Endothelial cell of umbilical vein (primary cell): ENCODE results near the gene WDHD1. TPM values are rescaled to one million over a fixed set of nuclear protein-coding genes. Genes with fewer than 3 reads are reported as not detected.

Experiments used
- BruUV-seq: library from RNA; stranded (reverse); fragments of 400-500 nt; replicated peaks from 2 replicates; lab custom pipeline; 2021; lab: Mats Ljungman, UMichigan
- CTCF ChIA-PET: fragments of 300-600, 350-600 bp; sonication (Branson Sonifier 250); formaldehyde crosslinking; loops from one replicate; lab custom pipeline; 2021; ENCODE audit warnings: antibody characterized with exemption, inconsistent platforms; lab: Charles Lee
- POLR2A ChIA-PET: fragments of 300-600, 350-600 bp; sonication (Branson Sonifier 250); formaldehyde crosslinking; loops from one replicate; lab custom pipeline; 2021; ENCODE audit warnings: antibody characterized with exemption, inconsistent platforms; lab: Charles Lee
- DNase-seq: peaks from one replicate; pipeline ENCODE4 v3.0.0-alpha.2; 2011; ENCODE audit warnings: low read depth, low spot score
- FAIRE-seq: peaks from 2 replicates; lab custom pipeline; 2011; peaks lifted over from hg19 to GRCh38; lab: Jason Lieb, UNC
- H2AFZ ChIP-seq: 2 replicates; pipeline ENCODE4 v1.6.0; 2012; ENCODE audit warnings: low read depth, low read length, control low read depth, inconsistent platforms
- H3K27ac ChIP-seq: 2 replicates; pipeline ENCODE4 v1.5.1; 2011; ENCODE audit warnings: low read depth, mild to moderate bottlenecking, control low read depth, low read length, moderate library complexity; ENCODE audit not compliant: insufficient read depth
- H3K27me3 ChIP-seq, 2 experiments: 2 replicates each; pipeline versions ENCODE4 v1.6.0 to v1.6.1; 2011; ENCODE audit warnings: low read length in 2 of 2, mixed read lengths in 1 of 2; ENCODE audit not compliant: control insufficient read depth in 2 of 2, insufficient read depth in 2 of 2
- H3K36me3 ChIP-seq, 2 experiments: 2 replicates in 1 of 2; 3 replicates in 1 of 2; pipeline ENCODE4 v1.5.1; 2011; ENCODE audit warnings: low read length in 2 of 2, mild to moderate bottlenecking in 1 of 2, moderate library complexity in 1 of 2; ENCODE audit not compliant: control insufficient read depth in 2 of 2, insufficient read depth in 2 of 2; ENCODE audit errors: extremely low read depth in 1 of 2
- H3K4me1 ChIP-seq: 3 replicates; pipeline ENCODE4 v1.5.1; 2011; ENCODE audit warnings: mild to moderate bottlenecking, low read length; ENCODE audit not compliant: control insufficient read depth, insufficient read depth; ENCODE audit errors: extremely low read depth
- H3K4me2 ChIP-seq: 2 replicates; pipeline ENCODE4 v1.6.1; 2011; ENCODE audit warnings: low read length, control low read depth, mixed read lengths; ENCODE audit not compliant: insufficient read depth
- H3K4me3 ChIP-seq, 3 experiments: fragments of 200-600 bp in 1 of 3; sonication (generic), shearing (Covaris generic) in 1 of 3; replicated peaks in 1 of 3; 2 replicates each; pipeline ENCODE4 v1.5.1; 2011 to 2016; ENCODE audit warnings: control low read depth in 3 of 3, low read length in 3 of 3, mild to moderate bottlenecking in 2 of 3, inconsistent platforms in 1 of 3, low read depth in 1 of 3, moderate library complexity in 1 of 3; ENCODE audit not compliant: insufficient read depth in 1 of 3
- H3K79me2 ChIP-seq: 2 replicates; pipeline ENCODE4 v1.6.0; 2012; ENCODE audit warnings: low read length, inconsistent platforms; ENCODE audit not compliant: control insufficient read depth, insufficient read depth
- H3K9ac ChIP-seq: replicated peaks from 2 replicates; pipeline ENCODE3; 2011; ENCODE audit warnings: low read length, control low read depth; ENCODE audit not compliant: insufficient read depth; ENCODE audit errors: extremely low read depth
- H3K9me1 ChIP-seq: replicated peaks from 3 replicates; pipeline ENCODE4 v1.6.0; 2011; ENCODE audit warnings: mild to moderate bottlenecking, low read length; ENCODE audit not compliant: control insufficient read depth, insufficient read depth; ENCODE audit errors: extremely low read depth
- H3K9me3 ChIP-seq: replicated peaks from 2 replicates; pipeline ENCODE4 v1.5.1; 2012; ENCODE audit warnings: low read length, inconsistent platforms; ENCODE audit not compliant: control insufficient read depth, insufficient read depth
- H4K20me1 ChIP-seq: replicated peaks from 2 replicates; pipeline ENCODE3; 2011; ENCODE audit warnings: mild to moderate bottlenecking, low read length; ENCODE audit not compliant: control insufficient read depth, insufficient read depth; ENCODE audit errors: extremely low read depth
- EZH2 ChIP-seq: IDR thresholded peaks from 2 replicates; pipeline ENCODE4 v1.6.1; 2012; ENCODE audit warnings: borderline replicate concordance, low read depth, mild to moderate bottlenecking, moderate library complexity, low read length, inconsistent platforms; ENCODE audit not compliant: severe bottlenecking
- GATA2 ChIP-seq: IDR thresholded peaks from 2 replicates; pipeline ENCODE4 v1.7.0; 2011; ENCODE audit warnings: low read depth, mild to moderate bottlenecking, moderate library complexity, mixed read lengths, low read length; ENCODE audit not compliant: insufficient read length, insufficient read depth
- JUN ChIP-seq: IDR thresholded peaks from 2 replicates; pipeline ENCODE4 v1.6.1; 2011; ENCODE audit warnings: borderline replicate concordance, low read depth; ENCODE audit not compliant: insufficient read length, insufficient read depth
- MAX ChIP-seq: IDR thresholded peaks from 2 replicates; pipeline ENCODE4 v1.6.1; 2011; ENCODE audit not compliant: insufficient read depth, insufficient read length
- MYC ChIP-seq: IDR thresholded peaks from one replicate; pipeline ENCODE4 v1.6.1; 2011; ENCODE audit warnings: mild to moderate bottlenecking, low read depth, low read length
- POLR2A ChIP-seq: IDR thresholded peaks from 2 replicates; pipeline ENCODE4 v1.6.1; 2012; ENCODE audit warnings: low read depth, mild to moderate bottlenecking, control low read depth, low read length
- dilution Hi-C: fragments of 300-500 bp; cut with MboI; formaldehyde crosslinking; loops from one replicate; pipeline ENCODE4 v1.15.0; 2019; ENCODE audit warnings: low sequenced_read_pairs; ENCODE audit not compliant: extremely low pct_ligation_motif_present
- intact Hi-C: fragments of 100-400 bp; cut with micrococcal nuclease; formaldehyde crosslinking; loops from one replicate; pipeline ENCODE4 v1.10.0; 2022
- polyA plus RNA-seq, 4 experiments: library from polyadenylated mRNA; depleted of rRNA in 3 of 4; stranded (reverse) in 3 of 4; unstranded in 1 of 4; fragments of >200 nt; gene quantifications; 2 replicates each; pipeline versions ENCODE4 v1.2.1 to v1.2.3, GENCODE V29; 2011 to 2012; ENCODE audit warnings: missing spikeins in 1 of 4
- total RNA-seq: library from RNA; stranded (reverse); gene quantifications from 2 replicates; pipeline ENCODE4 v1.2.3, GENCODE V29; 2021

WDHD1 gene
- total and polyA plus RNA-seq, 2 donors (not counting 3 experiments of a cell fraction or from before 2014, with no cell fraction given): 3.1 to 22.5 TPM

- Histone ChIP-seq H3K9ac (no peak overlapping the region), H3K9me3 (no peaks in the 10 kb centered on the region), H2AFZ (no peak overlapping the region), H3K36me3 (no peaks in the 10 kb centered on the region), H3K4me3 (no peak overlapping the region), H3K79me2 (no peaks in the 10 kb centered on the region), H3K27me3 (no peaks in the 10 kb centered on the region), H3K27ac (no peak overlapping the region), H4K20me1 (no peaks in the 10 kb centered on the region), H3K4me1 (no peaks in the 10 kb centered on the region), H3K9me1 (no peaks in the 10 kb centered on the region), H3K4me2 (no peak overlapping the region)
- CTCF ChIA-PET: no interaction called here
- intact Hi-C loops: no loop called here
- dilution Hi-C loops: no loop called here
- BruUV-seq: no TSS peak
- DNase-seq (no peak), FAIRE-seq (no peak)
- POLR2A ChIA-PET: no interaction called here
- TF ChIP-seq GATA2 (no peak), JUN (no peak), MAX (no peak)
Observed at GRCh38 chr14:54922598-54922997, 104.3 kb downstream of the WDHD1 start.

GRCh38 chr14:54920052-54920451 is 106.8 kb downstream of the WDHD1 start:
- no peak overlapping the region for H3K9ac ChIP-seq
- H4K20me1 ChIP-seq: no peaks in the 10 kb centered on the region
- H3K9me3 ChIP-seq: no peaks in the 10 kb centered on the region
- no peak overlapping the region for H3K27ac ChIP-seq
- FAIRE-seq (no peak), DNase-seq (no peak)
- H3K4me2 ChIP-seq: no peak overlapping the region
- no TSS peak for BruUV-seq
- POLR2A ChIA-PET: interaction anchor here (0.7 kb wide), 1 partner anchor 448 kb away, joined by 5 read pairs; no protein-coding TSS in a partner anchor
- H3K4me3 ChIP-seq: no peak overlapping the region
- no peak overlapping the region for H2AFZ ChIP-seq
- H3K9me1 ChIP-seq: no peaks in the 10 kb centered on the region
- no peaks in the 10 kb centered on the region for H3K79me2 ChIP-seq
- CTCF ChIA-PET: no interaction called here
- dilution Hi-C loops: no loop called here
- H3K4me1 ChIP-seq: no peaks in the 10 kb centered on the region
- H3K36me3 ChIP-seq: no peaks in the 10 kb centered on the region
- TF ChIP-seq POLR2A: no peak
- TF ChIP-seq GATA2: no peak
- TF ChIP-seq EZH2: no peak
- TF ChIP-seq MYC: no peak
- no peaks in the 10 kb centered on the region for H3K27me3 ChIP-seq
- intact Hi-C loops: no loop called here
